HG02943 (cell line): ENCODE results near the gene ADAMTS7.
"Not testable (repeated sequence)": the region's sequence is repeated elsewhere in the genome, so short reads cannot be mapped to it uniquely, and the experiment has no call there.

Source experiments
- ATAC-seq: cut with Tn5 transposase; IDR thresholded peaks from one replicate; pipeline ENCODE4 v1.9.1; 2021; ENCODE audit warnings: mild to moderate bottlenecking, low read depth, moderate library complexity; ENCODE audit not compliant: unreplicated experiment

Gene ADAMTS7

GRCh38 chr15:78811124-78811824 lies at the start of gene ADAMTS7:
Gene ADAMTS7 (minus strand): TSS chr15:78811464. CDS start chr15:78811220, 244 bp downstream.
- ATAC-seq = peak; percentile 56

GRCh38 chr15:78859971-78860719 lies 48.9 kb upstream of the ADAMTS7 start:
- ATAC-seq = no peak

GRCh38 chr15:78855746-78856145 lies 44.5 kb upstream of the ADAMTS7 start:
- no peak for ATAC-seq

DNA sequence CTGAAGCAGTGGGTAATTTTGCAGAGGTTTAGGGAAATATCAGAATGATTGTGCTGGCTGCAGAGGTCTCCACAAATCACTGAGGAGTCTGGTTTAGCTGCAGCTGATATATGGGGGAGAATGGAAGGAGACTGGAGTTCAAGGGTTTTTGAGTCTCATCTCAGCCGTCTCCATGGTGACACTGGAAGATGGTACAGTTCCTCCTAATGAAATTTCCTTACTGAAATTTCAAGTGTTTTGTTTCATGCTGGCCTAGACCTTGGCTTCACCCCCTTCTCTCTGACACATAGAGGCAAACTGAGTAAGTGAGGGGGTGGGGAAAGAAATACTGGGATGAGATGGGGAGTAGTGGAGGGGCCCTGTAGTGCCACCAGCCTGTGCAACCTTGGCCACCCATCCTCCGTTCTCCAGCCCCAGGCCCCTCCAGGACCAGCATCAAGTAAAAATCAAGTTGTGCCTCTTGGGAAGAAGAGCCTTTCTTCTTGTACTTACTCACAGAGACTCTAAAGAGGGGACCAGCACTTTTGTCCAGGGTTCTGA lies 43.6 kb upstream of the ADAMTS7 start:
- no peak for ATAC-seq

DNA sequence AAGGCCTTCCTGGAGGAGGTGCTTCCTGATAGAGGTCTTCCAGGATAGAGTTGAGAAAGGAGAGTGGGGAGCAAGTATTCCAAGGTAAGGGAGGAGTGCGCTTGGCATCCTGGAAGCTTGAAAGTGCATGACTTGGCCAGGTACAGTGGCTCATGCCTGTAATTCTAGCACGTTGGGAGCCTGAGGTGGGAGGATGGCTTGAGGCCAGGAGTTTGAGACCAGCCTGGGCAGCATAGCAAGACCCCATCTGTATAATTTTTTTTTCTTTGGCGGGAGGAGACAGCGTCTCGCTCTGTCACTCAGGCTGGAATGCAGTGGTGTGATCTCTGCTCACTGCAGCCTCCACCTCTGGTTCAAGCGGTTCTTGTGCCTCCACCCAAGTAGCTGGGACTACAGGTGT lies 42.2 kb upstream of the ADAMTS7 start:
- no peak for ATAC-seq

GRCh38 chr15:78850941-78851755 lies 39.9 kb upstream of the ADAMTS7 start:
- no peak for ATAC-seq

DNA sequence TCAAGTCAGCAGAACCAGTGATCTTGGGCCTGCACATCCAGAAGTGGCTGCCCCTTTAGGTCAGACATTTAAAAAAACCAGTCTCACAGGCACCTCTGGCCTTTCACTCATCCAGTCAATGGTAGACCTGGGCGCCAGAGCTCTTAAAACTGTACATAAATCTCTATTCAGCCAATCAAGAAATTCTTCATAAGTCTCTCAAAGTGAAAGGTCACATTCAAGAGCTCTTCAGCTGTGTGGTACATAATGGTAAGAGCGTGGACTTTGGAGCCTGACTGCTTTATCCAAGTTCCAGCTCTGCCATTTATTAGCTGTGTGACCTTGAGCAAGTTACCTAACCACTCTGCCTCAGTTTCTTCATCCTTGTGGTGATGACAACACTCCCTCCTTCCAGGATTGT lies 39.1 kb upstream of the ADAMTS7 start:
- no peak for ATAC-seq

DNA sequence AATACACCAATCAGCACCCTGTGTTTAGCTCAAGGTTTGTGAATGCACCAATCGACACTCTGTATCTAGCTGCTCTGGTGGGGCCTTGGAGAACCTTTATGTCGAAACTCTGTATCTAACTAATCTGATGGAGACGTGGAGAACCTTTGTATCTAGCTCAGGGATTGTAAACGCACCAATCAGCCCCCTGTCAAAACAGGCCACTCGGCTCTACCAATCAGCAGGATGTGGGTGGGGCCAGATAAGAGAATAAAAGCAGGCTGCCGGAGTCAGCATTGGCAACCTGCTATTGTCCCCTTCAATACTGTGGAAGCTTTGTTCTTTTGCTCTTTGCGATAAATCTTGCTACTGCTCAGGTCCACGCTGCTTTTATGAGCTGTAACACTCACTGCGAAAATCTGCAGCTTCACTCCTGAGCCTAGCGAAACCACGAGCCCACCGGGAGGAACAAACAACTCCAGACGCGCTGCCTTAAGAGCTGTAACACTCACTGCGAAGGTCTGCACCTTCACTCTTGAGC lies 36.2 kb upstream of the ADAMTS7 start:
- not testable (repeated sequence) for ATAC-seq

GRCh38 chr15:78846906-78847305 lies 35.6 kb upstream of the ADAMTS7 start:
- not testable (repeated sequence) for ATAC-seq

DNA sequence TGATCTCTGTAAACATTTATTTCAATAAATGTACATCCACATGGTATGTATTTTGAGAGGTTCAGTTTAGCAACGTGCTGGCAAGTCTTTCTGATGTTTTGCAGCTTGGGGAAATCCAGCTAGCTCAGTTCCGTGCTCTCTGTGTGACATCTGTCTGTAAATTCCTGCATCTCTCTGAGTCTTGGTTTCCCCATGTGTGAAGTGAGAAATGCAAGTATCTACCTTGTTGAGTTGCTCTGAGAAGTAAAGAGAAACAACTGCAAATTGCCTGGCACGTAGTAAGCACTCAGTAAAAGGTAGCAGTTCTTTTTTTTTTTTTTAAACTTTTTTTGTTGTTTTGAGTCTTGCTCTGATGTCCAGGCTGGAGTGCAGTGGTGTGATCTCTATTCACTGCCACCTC lies 31.3 kb upstream of the ADAMTS7 start:
- no peak for ATAC-seq

GRCh38 chr15:78841891-78842290 lies 30.6 kb upstream of the ADAMTS7 start:
- ATAC-seq = no peak

GRCh38 chr15:78841376-78841706 lies 30.1 kb upstream of the ADAMTS7 start:
- no peak for ATAC-seq

DNA sequence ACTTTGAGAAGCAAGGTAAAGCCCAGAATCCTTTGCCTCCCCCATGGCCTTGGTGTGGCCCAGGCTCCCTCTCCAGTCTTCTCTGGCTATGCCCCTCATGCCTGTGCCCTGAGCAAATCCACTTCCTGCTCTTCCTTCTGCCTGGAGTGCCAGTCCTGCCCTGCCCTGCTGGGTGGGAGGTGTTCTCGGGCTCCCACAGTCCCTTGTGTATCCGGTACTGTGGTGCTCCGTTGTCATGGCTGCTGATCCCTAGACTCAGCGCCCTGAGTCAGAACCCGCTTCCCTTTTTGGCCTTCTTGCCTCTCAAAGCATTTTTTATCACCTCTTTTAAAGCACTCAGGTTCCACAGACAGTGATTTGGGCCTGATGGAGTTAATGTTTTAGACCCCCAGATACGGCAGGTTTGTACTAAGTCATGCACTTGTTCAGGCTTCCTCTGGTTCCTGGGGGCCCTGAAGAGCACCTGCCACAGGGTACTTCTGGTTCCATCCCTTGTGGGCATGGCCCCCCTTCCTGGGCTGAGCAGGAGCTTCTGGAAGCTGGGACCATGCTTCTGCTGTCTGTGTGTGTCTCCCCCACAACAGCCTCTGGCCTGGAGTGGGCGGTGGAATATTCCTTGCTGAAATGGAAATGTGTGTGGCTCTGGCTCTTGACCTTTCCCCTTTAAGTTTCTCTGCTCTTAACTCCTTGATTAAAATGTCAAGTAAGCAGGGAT lies 29.6 kb upstream of the ADAMTS7 start:
- ATAC-seq = no peak

DNA sequence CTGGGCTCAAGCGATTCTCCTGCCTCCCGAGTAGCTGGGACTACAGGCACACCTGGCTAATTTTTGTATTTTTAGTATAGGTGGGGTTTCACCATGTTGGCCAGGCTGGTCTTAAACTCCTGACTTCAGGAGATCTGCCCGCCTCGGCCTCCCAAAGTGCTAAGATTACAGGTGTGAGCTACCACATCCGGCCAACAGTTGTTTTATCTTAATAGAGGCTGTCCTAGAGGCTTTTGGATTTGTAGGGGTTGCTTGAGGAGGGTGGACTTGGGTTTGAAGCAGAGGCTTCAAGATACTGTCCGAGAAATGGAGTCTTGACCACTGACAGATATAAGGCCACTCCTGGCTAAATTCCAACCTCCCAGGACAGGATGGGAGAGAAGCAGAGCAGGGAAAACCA lies 27.9 kb upstream of the ADAMTS7 start:
- not testable (repeated sequence) for ATAC-seq

DNA sequence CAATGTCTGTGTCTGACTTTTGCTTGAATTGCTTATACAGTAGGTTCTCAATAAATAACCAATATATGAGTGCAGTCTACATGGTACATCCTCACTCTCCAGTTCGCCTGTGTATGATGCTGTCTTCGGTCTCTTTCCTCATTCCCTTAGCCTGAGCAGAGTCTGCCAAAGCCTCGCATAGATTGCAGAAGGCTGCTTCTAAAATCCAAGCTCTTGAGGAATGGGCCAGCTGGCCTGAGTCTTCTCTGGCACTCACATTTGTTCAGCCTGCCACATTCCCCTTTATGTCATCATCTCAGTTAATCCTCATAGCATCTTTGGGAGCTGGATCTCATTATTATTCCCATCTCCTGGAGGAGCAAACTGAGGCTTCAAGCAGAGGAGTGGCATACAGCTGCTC lies 27.2 kb upstream of the ADAMTS7 start:
- no peak for ATAC-seq

DNA sequence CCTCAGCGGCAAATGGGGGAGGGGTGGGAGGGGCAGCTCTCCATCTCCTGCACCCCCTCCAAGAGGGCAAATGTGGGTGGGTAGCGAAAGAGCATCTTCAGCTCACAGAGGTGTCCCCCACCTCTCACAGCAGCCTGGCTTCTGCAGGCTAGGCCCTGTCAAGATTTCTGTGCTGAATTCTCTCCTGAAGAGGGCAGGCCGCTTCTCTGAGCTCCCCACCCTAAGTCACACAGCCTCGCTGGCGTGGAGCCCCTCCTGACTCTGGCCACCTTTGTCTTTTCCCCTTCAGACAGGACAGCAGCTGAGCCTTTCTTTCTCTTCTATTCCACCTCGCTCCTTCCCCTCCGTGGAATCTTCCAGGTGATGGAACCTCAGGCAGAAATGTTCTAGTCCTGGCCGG lies 26.3 kb upstream of the ADAMTS7 start:
- no peak for ATAC-seq

- ATAC-seq = no peak
Measured at GRCh38 chr15:78837131-78837530, 25.9 kb upstream of the ADAMTS7 start.

- ATAC-seq = no peak
Measured at GRCh38 chr15:78836333-78836732, 25.1 kb upstream of the ADAMTS7 start.

GRCh38 chr15:78831229-78832207 lies 20.3 kb upstream of the ADAMTS7 start:
- ATAC-seq = no peak
